Suprapubic skin (tissue), 4 donors: ENCODE results near the gene AMDHD2. TPM values are rescaled to one million over a fixed set of nuclear protein-coding genes. Genes with fewer than 3 reads are reported as not detected.
A peak's percentile ranks its signal among the peaks of the same experiment; 100 is the strongest.
"Not testable (repeated sequence)": the region's sequence is repeated elsewhere in the genome, so short reads cannot be mapped to it uniquely, and the experiment has no call there.

Experiments
- DNase-seq, 2 donors: peaks; one replicate each; pipeline ENCODE4 v3.0.0-alpha.2; 2019; ENCODE audit warnings: low spot score in 2 of 2
- H3K27ac ChIP-seq: fragments of 200-600 bp; sonication (generic); one replicate; pipeline ENCODE4 v1.5.1; 2019
- H3K27me3 ChIP-seq: fragments of 200-600 bp; sonication (generic); one replicate; pipeline ENCODE4 v1.5.1; 2019
- H3K36me3 ChIP-seq: fragments of 200-600 bp; sonication (generic); one replicate; pipeline ENCODE4 v1.5.1; 2019
- H3K4me1 ChIP-seq: fragments of 200-600 bp; sonication (generic); one replicate; pipeline ENCODE4 v1.5.1; 2019
- H3K4me3 ChIP-seq: fragments of 200-600 bp; sonication (generic); one replicate; pipeline ENCODE4 v1.5.1; 2019; ENCODE audit warnings: mild to moderate bottlenecking
- H3K9me3 ChIP-seq: fragments of 200-600 bp; sonication (generic); one replicate; pipeline ENCODE4 v1.5.1; 2019
- EP300 ChIP-seq: sonication (generic); formaldehyde crosslinking; IDR thresholded peaks from one replicate; pipeline ENCODE4 v1.6.1; 2017; ENCODE audit warnings: antibody characterized with exemption
- POLR2A ChIP-seq, 2 donors: fragments of 450-650 bp; IDR thresholded peaks; one replicate each; pipeline ENCODE4 v1.6.1; 2017; ENCODE audit warnings: antibody characterized with exemption in 2 of 2, mild to moderate bottlenecking in 2 of 2, moderate library complexity in 2 of 2
- POLR2AphosphoS5 ChIP-seq, 3 donors: sonication (generic); formaldehyde crosslinking; IDR thresholded peaks; one replicate each; pipeline ENCODE4 v1.6.1; 2017; ENCODE audit warnings: antibody characterized with exemption in 3 of 3
- WGBS: methylation state at CpG from one replicate; pipeline ENCODE4 v1.1.5; 2018; 5-methylcytosine and 5-hydroxymethylcytosine counted together
- total RNA-seq, 4 donors: library from RNA; depleted of rRNA; stranded (reverse); fragments of >200 nt; gene quantifications; one replicate each; pipeline ENCODE4 v1.1.0, GENCODE V29; 2016
- TF ChIP-seq, protein P1 (sequence below), 2 donors: fragments of 200-600 bp in 1 of 2; fragments of 450-650 bp in 1 of 2; sonication (generic) in 1 of 2; IDR thresholded peaks; one replicate each; pipeline ENCODE4 v1.5.1; 2016 to 2019; ENCODE audit warnings: antibody characterized with exemption in 2 of 2, mild to moderate bottlenecking in 1 of 2, moderate library complexity in 1 of 2

Gene AMDHD2
- total RNA-seq, 4 donors from 2014 or later: 27.0 to 42.7 (median 38.0) TPM

DNA sequence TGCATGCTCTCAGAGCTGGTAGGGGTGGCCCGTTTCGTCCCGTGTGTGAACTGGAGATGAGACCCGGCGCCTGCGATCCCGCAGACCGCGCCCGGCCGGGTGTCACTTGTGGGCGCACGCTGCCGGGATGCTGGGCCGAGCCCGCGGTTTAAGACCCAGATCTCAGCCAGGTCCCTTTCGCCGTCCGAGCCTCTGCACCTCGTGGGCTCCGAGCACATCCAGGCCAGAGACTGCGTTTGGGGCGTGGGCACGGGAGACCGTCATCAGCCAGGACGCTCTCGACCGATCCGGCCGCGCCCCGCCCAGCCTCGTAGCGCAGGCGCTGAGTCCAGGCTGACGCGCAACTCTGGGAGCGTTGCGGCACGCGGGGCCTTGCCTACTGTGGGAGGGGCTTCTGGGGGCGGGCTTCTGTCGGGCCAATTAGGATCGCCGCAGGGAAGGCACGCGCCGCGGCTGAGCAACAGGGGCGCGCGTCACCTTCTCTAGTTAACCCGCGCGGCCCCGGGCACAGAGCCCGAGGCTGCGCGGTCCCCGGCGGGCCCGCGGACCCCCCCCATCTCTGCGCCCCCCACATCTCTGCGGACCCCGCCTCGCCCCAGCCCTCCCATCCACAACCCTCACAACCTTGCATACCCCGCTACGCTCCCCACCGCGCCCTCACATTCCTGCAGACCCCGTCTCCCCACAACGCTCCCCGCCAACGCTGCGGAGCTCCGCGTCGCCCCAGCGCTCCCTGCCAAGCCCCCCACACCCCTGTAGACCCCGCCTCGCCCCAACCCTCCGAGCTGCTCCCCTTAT lies 11.7 kb downstream of the AMDHD2 start:
- H3K27ac ChIP-seq: peak overlapping the region; percentile 92
- H3K9me3 ChIP-seq: no peaks in the 10 kb centered on the region
- peak; percentile 99 to 100 for DNase-seq
- peaks cover 27% of the 10 kb centered on the region for H3K36me3 ChIP-seq
- H3K27me3 ChIP-seq: no peaks in the 10 kb centered on the region
- under 1% methylated on average over 22 of the region's 84 CpGs for WGBS
- peak overlapping the region; percentile 55 for H3K4me3 ChIP-seq
- TF ChIP-seq POLR2AphosphoS5 (IDR thresholded peaks at IDR 0.05): peak; percentile 2 to 95 (median 4)
- no peak for TF ChIP-seq EP300
- peak in 1 of 2 donors; percentile 41 for TF ChIP-seq POLR2A (IDR thresholded peaks at IDR 0.05)
- TF ChIP-seq, protein P1, sequence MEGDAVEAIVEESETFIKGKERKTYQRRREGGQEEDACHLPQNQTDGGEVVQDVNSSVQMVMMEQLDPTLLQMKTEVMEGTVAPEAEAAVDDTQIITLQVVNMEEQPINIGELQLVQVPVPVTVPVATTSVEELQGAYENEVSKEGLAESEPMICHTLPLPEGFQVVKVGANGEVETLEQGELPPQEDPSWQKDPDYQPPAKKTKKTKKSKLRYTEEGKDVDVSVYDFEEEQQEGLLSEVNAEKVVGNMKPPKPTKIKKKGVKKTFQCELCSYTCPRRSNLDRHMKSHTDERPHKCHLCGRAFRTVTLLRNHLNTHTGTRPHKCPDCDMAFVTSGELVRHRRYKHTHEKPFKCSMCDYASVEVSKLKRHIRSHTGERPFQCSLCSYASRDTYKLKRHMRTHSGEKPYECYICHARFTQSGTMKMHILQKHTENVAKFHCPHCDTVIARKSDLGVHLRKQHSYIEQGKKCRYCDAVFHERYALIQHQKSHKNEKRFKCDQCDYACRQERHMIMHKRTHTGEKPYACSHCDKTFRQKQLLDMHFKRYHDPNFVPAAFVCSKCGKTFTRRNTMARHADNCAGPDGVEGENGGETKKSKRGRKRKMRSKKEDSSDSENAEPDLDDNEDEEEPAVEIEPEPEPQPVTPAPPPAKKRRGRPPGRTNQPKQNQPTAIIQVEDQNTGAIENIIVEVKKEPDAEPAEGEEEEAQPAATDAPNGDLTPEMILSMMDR (IDR thresholded peaks at IDR 0.05): no peak
- H3K4me1 ChIP-seq: peaks cover 23% of the 10 kb centered on the region

DNA sequence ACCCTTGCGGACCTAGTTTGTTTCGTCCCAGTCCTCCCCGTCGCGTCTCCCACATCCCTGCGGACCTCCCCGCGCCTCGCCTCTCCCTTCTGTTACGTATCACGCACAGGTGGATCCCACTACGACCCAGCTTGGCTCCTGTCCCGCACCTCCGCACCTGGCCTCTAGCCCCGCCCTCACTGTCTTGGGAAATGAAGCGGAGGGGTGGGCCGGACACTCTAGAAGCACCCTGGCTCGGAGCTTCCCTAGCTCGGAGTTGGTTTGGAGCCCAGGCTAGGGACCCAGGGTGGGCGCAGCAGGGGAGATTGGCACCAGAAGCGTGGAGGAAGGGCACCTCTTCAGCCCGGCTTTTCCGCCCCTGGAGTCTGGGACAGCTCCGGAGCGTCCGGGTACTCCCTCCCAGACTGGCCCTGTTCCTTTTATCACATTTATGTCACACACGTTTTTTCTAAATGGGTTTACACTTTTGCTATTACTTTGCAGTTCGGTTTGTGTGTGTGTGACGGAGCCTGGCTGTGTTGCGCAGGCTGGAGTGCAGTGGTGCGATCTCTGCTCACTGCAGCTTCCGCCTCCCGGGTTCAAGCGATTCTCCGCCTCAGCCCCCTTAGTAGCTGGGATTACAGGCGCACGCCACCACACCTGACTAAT lies 12.4 kb downstream of the AMDHD2 start:
- peaks cover 28% of the 10 kb centered on the region for H3K4me1 ChIP-seq
- TF ChIP-seq, protein P1 (IDR thresholded peaks at IDR 0.05): no peak
- TF ChIP-seq POLR2AphosphoS5 (IDR thresholded peaks at IDR 0.05) (peak in 1 of 3 donors; percentile 42), EP300 (no peak), POLR2A (IDR thresholded peaks at IDR 0.05) (peak; percentile 12 to 30)
- no peaks in the 10 kb centered on the region for H3K9me3 ChIP-seq
- H3K36me3 ChIP-seq: peaks cover 20% of the 10 kb centered on the region
- peak overlapping the region; percentile 92 for H3K27ac ChIP-seq
- no peaks in the 10 kb centered on the region for H3K27me3 ChIP-seq
- 3% methylated on average over 31 of the region's 37 CpGs for WGBS
- peak overlapping the region; percentile 55 for H3K4me3 ChIP-seq
- DNase-seq: peak; percentile 91 to 93

DNA sequence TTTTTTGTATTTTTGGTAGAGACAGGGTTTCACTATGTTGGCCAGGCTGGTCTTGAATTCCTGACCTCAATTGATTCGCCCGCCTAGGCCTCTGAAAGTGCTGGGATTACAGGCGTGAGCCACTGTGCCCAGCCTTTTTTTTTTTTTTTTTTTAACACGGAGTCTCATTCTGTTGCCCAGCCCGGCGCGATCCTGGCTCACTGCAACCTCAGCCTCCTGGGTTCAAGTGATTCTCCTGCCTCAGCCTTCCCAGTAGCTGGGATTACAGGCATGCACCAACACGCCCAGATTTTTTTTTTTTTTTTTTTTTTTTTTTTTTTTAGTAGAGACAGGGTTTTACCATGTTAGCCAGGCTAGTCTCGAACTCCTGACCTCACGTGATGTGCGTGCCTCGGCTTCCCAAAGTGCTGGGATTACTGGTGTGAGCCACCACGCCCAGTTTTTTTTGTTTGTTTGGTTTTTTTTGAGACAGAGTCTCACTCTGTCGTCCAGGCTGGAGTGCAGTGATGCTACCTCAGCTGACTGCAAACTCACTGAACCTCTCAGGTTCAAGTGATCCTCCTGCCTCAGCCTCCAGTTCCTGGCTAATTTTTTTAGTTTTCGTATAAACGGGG lies 13.1 kb downstream of the AMDHD2 start:
- H3K36me3 ChIP-seq: peaks cover 14% of the 10 kb centered on the region
- not testable (repeated sequence) for DNase-seq, H3K27me3 ChIP-seq, H3K9me3 ChIP-seq
- H3K27ac ChIP-seq: peak overlapping the region; percentile 92
- H3K4me3 ChIP-seq: peak overlapping the region; percentile 55
- WGBS: 26% methylated on average over 15 of the region's 16 CpGs
- peaks cover 28% of the 10 kb centered on the region for H3K4me1 ChIP-seq

DNA sequence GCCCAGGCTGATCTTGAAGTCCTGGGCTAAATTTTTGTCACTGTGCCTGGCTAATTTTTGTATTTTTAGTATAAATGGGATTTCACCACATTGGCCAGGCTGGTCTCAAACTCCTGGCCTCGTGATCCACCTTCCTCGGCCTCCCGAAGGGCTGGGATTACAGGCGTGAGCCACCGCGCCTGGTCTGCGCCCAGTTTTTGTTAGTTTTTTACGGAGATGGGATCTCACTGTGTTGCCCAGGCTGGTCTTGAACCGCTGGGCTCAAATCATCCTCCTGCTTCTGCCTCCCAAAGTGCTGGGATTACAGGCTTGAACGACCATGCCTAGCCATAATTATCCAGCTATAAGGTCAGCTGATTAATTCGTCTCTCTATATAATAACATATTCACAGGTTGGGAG lies 13.7 kb downstream of the AMDHD2 start:
- Histone ChIP-seq H3K27ac (no peak overlapping the region), H3K27me3 (no peaks in the 10 kb centered on the region), H3K36me3 (peaks cover 7% of the 10 kb centered on the region), H3K9me3 (no peaks in the 10 kb centered on the region), H3K4me3 (no peak overlapping the region), H3K4me1 (peaks cover 32% of the 10 kb centered on the region)
- TF ChIP-seq POLR2A (IDR thresholded peaks at IDR 0.05) (no peak), POLR2AphosphoS5 (IDR thresholded peaks at IDR 0.05) (no peak), EP300 (no peak)
- TF ChIP-seq, protein P1 (IDR thresholded peaks at IDR 0.05): no peak
- no peak for DNase-seq
- WGBS: 86% methylated on average over 11 of the region's 11 CpGs

DNA sequence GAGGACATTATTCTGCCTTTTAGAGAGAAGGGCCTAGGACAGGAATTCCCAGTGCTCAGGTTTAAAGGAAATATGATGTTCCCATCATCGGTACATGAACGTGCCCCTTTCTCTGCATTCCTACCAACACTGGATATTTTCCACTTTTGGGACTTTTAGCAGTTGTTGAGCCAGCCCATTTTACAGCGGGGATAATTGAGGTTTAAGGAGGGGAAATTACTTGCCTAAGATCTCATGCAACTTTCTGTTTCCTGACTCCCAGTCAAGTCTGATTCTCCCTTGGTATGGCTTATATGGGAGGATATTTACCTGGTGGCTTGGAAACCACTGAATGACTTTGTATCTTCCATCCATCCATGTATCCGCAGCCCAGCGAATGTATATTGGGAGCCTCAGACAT lies 14.2 kb downstream of the AMDHD2 start:
- H3K27ac ChIP-seq, H3K27me3 ChIP-seq, DNase-seq, H3K4me3 ChIP-seq, H3K36me3 ChIP-seq, H3K9me3 ChIP-seq: not testable (repeated sequence)
- WGBS: 86% methylated on average over 5 of the region's 5 CpGs
- H3K4me1 ChIP-seq: peaks cover 36% of the 10 kb centered on the region

DNA sequence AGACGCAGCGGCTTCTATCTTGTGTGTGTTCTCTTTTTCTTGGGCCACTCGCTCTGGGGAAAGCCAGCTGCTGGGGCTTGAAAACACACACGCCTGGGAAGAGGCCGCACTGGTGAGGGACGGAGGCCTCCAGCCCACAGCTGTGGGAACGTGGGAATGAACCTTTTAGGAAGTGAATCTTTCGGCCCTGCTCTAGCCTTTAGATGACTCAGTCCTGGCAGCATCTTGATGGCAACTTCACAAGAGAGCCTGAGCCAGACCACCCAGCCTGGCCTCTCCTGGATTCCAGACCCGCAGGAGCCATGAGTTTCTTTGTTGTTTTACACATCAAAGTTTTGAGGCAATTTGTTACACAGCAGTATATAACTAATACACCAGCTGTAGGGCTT lies 15.4 kb downstream of the AMDHD2 start:
- 56% methylated on average over 8 of the region's 9 CpGs for WGBS
- peak overlapping the region; percentile 85 for H3K27ac ChIP-seq
- peak in 1 of 2 donors; percentile 80 for DNase-seq
- H3K27me3 ChIP-seq: no peaks in the 10 kb centered on the region
- TF ChIP-seq POLR2AphosphoS5 (IDR thresholded peaks at IDR 0.05): no peak
- TF ChIP-seq, protein P1 (IDR thresholded peaks at IDR 0.05): no peak
- no peak for TF ChIP-seq EP300
- no peak for TF ChIP-seq POLR2A (IDR thresholded peaks at IDR 0.05)
- no peak overlapping the region for H3K4me3 ChIP-seq
- H3K4me1 ChIP-seq: peaks cover 48% of the 10 kb centered on the region
- no peaks in the 10 kb centered on the region for H3K9me3 ChIP-seq
- no peaks in the 10 kb centered on the region for H3K36me3 ChIP-seq
